Esophagus squamous epithelium (tissue), 4 donors: ENCODE data around the gene RAB26.

Experiments
- POLR2A ChIP-seq, 4 donors: fragments of 450-650 bp; IDR thresholded peaks; one replicate each; pipeline ENCODE4 v1.6.1; 2017; ENCODE audit warnings: antibody characterized with exemption in 4 of 4, mild to moderate bottlenecking in 4 of 4, moderate library complexity in 3 of 4
- TF ChIP-seq, protein P1 (sequence below), 6 experiments: fragments of 450-650 bp in 4 of 6; fragments of 200-600 bp in 2 of 6; sonication (generic) in 2 of 6; IDR thresholded peaks; one replicate each; pipeline ENCODE4 v1.5.1; 2016 to 2019; ENCODE audit warnings: antibody characterized with exemption in 6 of 6, mild to moderate bottlenecking in 4 of 6, moderate library complexity in 4 of 6

- no peak for TF ChIP-seq POLR2A (IDR thresholded peaks at IDR 0.05)
- TF ChIP-seq, protein P1, sequence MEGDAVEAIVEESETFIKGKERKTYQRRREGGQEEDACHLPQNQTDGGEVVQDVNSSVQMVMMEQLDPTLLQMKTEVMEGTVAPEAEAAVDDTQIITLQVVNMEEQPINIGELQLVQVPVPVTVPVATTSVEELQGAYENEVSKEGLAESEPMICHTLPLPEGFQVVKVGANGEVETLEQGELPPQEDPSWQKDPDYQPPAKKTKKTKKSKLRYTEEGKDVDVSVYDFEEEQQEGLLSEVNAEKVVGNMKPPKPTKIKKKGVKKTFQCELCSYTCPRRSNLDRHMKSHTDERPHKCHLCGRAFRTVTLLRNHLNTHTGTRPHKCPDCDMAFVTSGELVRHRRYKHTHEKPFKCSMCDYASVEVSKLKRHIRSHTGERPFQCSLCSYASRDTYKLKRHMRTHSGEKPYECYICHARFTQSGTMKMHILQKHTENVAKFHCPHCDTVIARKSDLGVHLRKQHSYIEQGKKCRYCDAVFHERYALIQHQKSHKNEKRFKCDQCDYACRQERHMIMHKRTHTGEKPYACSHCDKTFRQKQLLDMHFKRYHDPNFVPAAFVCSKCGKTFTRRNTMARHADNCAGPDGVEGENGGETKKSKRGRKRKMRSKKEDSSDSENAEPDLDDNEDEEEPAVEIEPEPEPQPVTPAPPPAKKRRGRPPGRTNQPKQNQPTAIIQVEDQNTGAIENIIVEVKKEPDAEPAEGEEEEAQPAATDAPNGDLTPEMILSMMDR (IDR thresholded peaks at IDR 0.05): no peak
These were observed 13.5 kb downstream of the RAB26 start for GRCh38 chr16:2161911-2162310.
